ENCODE data around the gene TBCK. TPM values are rescaled to one million over a fixed set of nuclear protein-coding genes. Genes with fewer than 3 reads are reported as not detected.
A peak's percentile ranks its signal among the peaks of the same experiment; 100 is the strongest.

Gene TBCK
- 13.7 TPM for polyA plus RNA-seq (2012; ENCODE audit: missing spikeins)

DNA sequence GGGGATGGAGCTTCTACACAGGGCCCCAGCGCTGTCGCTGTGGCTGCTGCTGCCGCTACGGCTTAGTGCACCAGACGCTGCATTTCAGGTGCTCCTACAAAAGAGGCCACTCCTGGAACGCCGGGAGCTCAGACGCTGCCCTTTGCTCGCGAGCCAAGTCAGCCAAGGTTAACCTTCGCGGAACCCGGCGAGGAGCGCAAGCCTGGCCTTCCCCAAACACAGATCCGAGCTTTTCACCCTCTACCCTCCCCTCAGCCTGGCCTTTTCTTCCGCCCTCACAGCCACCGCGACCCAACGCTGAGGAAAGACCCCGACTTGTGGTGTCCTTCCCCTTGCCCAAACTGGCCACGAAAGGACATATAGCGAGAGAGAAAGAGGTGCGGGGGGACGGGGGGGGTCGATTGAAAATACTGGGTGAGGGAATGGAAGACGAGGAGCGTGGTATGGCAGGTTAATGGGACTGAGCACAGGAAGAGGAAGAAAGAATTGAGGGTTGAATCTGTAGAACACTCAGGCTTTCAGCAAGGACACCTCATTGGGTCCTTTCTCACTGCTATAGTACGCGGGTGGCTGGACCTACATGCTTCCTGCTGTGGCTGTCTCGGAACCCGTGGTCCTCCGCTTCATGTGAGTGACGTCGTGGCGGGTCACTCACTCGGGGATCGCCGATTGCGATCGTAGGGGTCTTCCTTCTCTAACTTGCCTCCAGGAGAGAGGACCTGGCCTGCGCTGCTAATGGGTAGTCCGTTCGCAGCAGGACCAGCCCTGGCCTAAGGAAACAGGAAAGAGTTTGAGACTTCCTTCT, at the start of gene TBCK, which contains the start of gene AIMP1:
Gene TBCK (minus strand): TSS at position 242 of the 805 bp plus-strand sequence. CDS start 7,249 bp downstream, outside the sequence.
Gene AIMP1 (plus strand): TSS at position 583 of the 805 bp plus-strand sequence. CDS start 8,460 bp downstream, outside the sequence.
- TF ChIP-seq TAF1 (IDR thresholded peaks at IDR 0.05; ENCODE audit: borderline replicate concordance, low read depth, low read length): peak; percentile 71
- peak; percentile 95 for TF ChIP-seq POLR2AphosphoS5 (IDR thresholded peaks at IDR 0.05; ENCODE audit: low read depth, low read length)
- peak; percentile 92 for TF ChIP-seq POLR2A (IDR thresholded peaks at IDR 0.05; ENCODE audit: low read depth, low read length)
- DNase-seq (ENCODE audit: insufficient read length): peak; percentile 37
- peak; percentile 99 for FAIRE-seq

DNA sequence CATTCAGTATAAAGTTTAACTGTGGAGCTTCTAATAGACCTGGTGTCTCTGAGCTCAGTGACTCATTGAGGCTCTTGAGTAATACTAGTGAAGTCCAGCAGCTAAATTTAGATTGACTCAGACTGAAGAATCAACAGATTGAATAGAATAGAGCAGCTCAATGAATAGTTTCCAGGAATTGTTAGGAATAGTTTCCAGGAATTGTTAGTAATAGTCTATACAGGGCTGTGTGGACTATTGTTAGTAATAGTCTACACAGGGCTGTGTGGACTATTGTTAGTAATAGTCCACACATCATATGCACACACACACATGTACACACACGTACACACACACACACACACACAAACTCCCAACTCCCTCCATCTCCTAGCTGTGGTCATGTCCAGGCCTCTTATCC, 49.6 kb upstream of the TBCK start:
- no peak for DNase-seq (ENCODE audit: insufficient read length)
- TF ChIP-seq TAF1 (IDR thresholded peaks at IDR 0.05; ENCODE audit: borderline replicate concordance, low read depth, low read length) (no peak), POLR2A (IDR thresholded peaks at IDR 0.05; ENCODE audit: low read depth, low read length) (no peak), POLR2AphosphoS5 (IDR thresholded peaks at IDR 0.05; ENCODE audit: low read depth, low read length) (no peak)

DNA sequence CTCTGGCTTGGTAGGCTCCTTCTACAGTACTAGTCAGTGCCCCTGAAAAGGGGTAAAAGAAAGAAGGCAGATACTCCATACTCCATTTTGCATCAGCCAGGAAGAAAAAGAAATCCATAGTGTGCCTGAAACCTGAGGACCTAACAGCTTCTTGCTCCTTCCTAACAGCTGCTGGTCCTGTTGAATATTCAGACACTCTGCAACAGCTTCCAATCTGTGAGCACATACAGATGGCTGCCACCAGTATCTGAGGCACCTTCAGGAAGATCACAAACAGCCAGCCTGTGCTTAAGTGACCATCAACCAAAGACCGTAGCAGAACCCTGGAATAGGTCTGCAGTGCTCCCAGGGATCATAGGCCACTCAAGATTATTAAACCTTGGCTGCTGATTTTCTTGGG, 48.3 kb upstream of the TBCK start:
- TF ChIP-seq TAF1 (IDR thresholded peaks at IDR 0.05; ENCODE audit: borderline replicate concordance, low read depth, low read length) (no peak), POLR2AphosphoS5 (IDR thresholded peaks at IDR 0.05; ENCODE audit: low read depth, low read length) (no peak), POLR2A (IDR thresholded peaks at IDR 0.05; ENCODE audit: low read depth, low read length) (no peak)
- no peak for FAIRE-seq
- DNase-seq (ENCODE audit: insufficient read length): no peak

More for the DNA sequence above, 49.6 kb upstream of the TBCK start:
- no peak for FAIRE-seq

DNA sequence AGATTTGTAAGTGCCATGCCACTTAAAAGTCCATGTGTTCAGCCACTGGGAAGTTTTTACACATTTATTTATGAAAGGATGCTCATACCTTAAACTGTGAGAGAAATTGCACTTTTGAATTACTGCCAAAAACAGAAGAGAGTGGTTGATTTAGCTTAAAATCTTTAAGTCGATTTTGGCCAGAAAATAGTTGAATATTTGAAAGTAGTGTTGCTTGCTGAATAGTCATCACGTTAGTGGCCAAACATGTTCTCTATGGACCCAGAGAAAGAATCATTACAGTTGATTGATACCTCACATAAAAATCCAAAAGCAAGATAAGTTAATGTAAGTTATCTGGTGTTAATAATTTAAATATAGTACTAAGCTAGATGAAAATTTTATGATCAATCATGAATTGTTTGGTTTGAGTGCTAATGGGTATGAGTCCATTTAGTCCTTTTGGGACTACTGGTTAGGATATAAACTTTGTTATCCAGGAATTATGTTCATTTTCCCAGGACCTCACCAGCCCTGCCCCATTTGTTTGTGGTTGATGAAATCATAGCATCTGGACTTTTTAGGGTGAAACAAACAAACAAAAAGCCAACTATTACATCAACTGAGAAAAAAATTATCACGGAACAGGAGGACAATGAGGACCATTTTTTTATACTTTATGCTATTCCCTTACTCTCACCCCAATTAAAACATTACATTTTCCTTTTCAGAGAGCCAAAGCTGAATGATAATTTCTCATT, 46.2 kb upstream of the TBCK start:
- no peak for TF ChIP-seq POLR2AphosphoS5 (IDR thresholded peaks at IDR 0.05; ENCODE audit: low read depth, low read length)
- TF ChIP-seq POLR2A (IDR thresholded peaks at IDR 0.05; ENCODE audit: low read depth, low read length): no peak
- no peak for TF ChIP-seq TAF1 (IDR thresholded peaks at IDR 0.05; ENCODE audit: borderline replicate concordance, low read depth, low read length)
- DNase-seq (ENCODE audit: insufficient read length) (no peak), FAIRE-seq (no peak)

DNA sequence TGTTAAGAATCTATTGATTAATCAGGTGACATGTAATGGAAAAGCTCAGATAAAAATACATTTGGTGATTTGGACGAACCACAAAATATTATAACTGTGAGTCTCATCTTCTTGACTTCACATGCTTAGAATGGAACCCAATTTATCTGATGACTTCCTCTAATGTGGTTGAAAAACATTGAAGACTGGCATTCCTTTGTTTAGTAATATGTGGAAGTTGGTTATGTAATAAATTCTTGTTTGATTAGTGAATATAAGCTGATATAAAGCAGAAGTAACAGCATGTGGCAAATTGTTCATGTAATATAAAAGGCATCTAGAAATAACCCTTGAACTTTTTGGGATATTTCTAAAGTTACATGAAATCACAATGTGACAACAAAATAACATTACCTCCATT, 42.9 kb upstream of the TBCK start:
- DNase-seq (ENCODE audit: insufficient read length): no peak
- TF ChIP-seq POLR2AphosphoS5 (IDR thresholded peaks at IDR 0.05; ENCODE audit: low read depth, low read length) (no peak), POLR2A (IDR thresholded peaks at IDR 0.05; ENCODE audit: low read depth, low read length) (no peak), TAF1 (IDR thresholded peaks at IDR 0.05; ENCODE audit: borderline replicate concordance, low read depth, low read length) (no peak)
- FAIRE-seq: no peak

DNA sequence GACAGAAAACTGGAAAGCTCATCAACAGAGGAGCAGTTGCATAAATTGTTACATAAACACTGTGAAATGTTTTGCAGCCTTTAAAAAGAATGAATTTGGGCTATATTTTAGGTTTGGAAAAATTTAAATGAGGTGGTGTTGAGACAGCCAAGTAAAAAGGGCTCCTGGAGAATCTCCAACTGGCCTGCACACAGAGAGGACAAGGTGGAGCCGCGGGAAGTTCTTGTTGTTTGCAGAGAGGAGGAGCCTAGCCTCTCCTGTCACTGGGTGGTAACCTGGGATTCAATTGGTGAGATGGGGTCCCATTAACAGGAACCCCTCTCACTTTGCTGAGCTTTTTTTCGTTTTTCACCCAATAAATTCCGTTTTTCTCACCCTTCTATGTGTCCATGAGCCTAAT, 39.2 kb upstream of the TBCK start:
- TF ChIP-seq TAF1 (IDR thresholded peaks at IDR 0.05; ENCODE audit: borderline replicate concordance, low read depth, low read length) (no peak), POLR2A (IDR thresholded peaks at IDR 0.05; ENCODE audit: low read depth, low read length) (no peak), POLR2AphosphoS5 (IDR thresholded peaks at IDR 0.05; ENCODE audit: low read depth, low read length) (no peak)
- FAIRE-seq: no peak
- DNase-seq (ENCODE audit: insufficient read length): no peak

DNA sequence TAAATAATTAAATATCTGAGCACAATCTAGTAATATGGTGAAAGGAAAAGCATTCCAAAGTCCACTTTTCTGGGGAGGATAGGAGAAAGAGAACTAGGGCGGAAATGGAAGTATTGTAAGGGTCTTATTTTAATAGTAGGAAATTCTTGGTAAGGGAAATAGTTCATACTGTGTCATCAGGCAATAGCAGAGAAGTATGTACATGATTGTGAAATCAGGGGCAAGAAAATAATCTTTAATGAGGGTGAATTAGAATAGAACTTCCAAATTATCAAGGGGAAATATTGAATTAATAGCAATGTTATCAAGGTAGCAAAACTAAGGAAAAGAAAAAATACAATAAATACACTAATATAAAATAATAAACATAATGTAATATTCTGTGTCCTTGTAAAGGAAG, 37.8 kb upstream of the TBCK start:
- no peak for TF ChIP-seq POLR2A (IDR thresholded peaks at IDR 0.05; ENCODE audit: low read depth, low read length)
- TF ChIP-seq POLR2AphosphoS5 (IDR thresholded peaks at IDR 0.05; ENCODE audit: low read depth, low read length): no peak
- no peak for TF ChIP-seq TAF1 (IDR thresholded peaks at IDR 0.05; ENCODE audit: borderline replicate concordance, low read depth, low read length)
- no peak for FAIRE-seq
- no peak for DNase-seq (ENCODE audit: insufficient read length)

DNA sequence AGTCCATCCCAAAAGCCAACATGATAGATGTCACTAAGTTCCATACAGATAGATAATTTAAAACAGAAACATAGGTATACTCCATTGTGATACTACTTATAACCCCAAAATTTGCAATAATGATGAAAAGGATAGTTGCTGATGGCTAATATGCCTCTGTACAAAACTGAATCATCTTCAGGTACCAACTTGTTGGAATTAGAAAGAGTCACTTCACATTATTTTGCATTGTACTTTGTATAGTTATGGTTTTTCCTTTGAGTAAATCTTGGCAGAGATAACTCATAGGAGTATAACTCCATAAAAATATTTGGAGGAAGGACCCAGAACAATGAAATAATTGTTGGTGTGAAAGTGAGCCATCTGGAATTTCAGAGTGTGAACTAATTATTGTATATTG, 35.0 kb upstream of the TBCK start:
- FAIRE-seq: no peak
- TF ChIP-seq POLR2A (IDR thresholded peaks at IDR 0.05; ENCODE audit: low read depth, low read length) (no peak), POLR2AphosphoS5 (IDR thresholded peaks at IDR 0.05; ENCODE audit: low read depth, low read length) (no peak), TAF1 (IDR thresholded peaks at IDR 0.05; ENCODE audit: borderline replicate concordance, low read depth, low read length) (no peak)

DNA sequence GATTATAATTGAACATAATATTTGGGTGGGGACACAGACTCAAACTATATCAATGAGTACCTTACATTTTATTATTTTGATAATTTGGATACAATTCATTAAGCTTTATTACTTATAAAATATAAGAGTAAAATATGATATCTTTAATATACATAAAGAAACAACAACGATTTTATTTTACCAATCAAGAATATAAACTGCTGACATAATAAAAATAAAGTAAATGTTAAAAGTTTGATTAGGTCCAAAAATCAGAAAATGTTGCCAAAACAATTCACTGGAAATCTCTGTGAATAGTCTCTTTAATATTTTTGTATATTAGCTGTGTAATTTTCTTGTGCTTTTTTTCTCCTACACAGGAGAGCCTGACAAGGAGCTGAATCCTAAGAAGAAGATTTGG, 31.2 kb upstream of the TBCK start:
- TF ChIP-seq POLR2AphosphoS5 (IDR thresholded peaks at IDR 0.05; ENCODE audit: low read depth, low read length): no peak
- TF ChIP-seq POLR2A (IDR thresholded peaks at IDR 0.05; ENCODE audit: low read depth, low read length): no peak
- TF ChIP-seq TAF1 (IDR thresholded peaks at IDR 0.05; ENCODE audit: borderline replicate concordance, low read depth, low read length): no peak
- DNase-seq (ENCODE audit: insufficient read length) (no peak), FAIRE-seq (no peak)

More for the DNA sequence above, 35.0 kb upstream of the TBCK start:
- no peak for DNase-seq (ENCODE audit: insufficient read length)

DNA sequence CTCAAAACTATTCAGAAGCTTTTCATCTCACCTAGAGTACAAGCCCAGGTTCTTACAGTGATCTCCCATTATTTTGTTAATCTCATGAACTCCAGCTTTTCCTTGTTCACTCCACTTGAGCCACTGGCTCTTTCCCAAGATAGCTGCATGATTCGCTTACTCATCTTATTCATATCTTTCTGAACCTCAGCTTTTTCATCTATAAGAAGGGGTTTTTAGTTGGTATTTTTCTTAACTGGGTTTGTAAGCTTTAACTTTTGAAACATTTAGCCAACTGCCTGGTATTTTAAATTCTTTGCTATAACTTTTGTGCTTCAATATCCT, 28.6 kb upstream of the TBCK start:
- DNase-seq (ENCODE audit: insufficient read length) (no peak), FAIRE-seq (no peak)
- TF ChIP-seq TAF1 (IDR thresholded peaks at IDR 0.05; ENCODE audit: borderline replicate concordance, low read depth, low read length): no peak
- no peak for TF ChIP-seq POLR2A (IDR thresholded peaks at IDR 0.05; ENCODE audit: low read depth, low read length)
- no peak for TF ChIP-seq POLR2AphosphoS5 (IDR thresholded peaks at IDR 0.05; ENCODE audit: low read depth, low read length)

DNA sequence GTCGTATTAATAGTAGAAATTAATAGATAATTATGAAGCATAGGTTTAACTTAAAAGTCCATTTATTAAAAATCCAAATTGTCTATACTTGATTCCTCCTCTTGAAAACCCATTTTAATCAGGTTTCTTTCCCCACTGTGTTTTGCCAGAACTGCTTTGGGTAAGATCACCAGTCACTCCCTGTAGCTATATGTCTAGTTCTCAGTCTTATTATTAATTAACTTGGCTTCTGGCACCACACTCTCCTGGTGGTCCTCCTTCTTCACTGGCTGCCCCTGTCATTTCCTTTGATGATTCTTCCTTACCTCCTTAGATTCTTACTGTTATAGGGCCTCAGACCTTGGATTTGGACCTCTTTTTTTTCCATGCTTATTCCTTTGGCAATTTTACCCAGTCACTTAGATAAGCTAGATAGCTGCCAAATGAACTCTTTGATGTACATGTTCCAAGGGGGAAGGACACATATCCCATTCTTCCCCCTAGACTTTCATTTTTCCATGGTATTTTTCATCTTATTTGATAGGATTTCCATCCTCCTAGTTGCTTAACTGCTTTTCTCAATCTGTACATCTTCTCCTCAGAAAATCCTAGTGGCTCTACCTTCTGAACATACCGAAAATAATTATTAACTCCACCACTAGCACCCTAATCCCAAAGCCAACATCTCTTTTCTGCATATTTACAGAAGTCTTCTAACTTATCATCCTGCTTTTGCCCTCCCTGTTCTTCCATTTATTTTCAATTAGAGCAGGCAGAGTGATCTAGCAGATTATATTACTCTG, 28.0 kb upstream of the TBCK start:
- DNase-seq (ENCODE audit: insufficient read length) (no peak), FAIRE-seq (no peak)
- TF ChIP-seq POLR2A (IDR thresholded peaks at IDR 0.05; ENCODE audit: low read depth, low read length): no peak
- TF ChIP-seq TAF1 (IDR thresholded peaks at IDR 0.05; ENCODE audit: borderline replicate concordance, low read depth, low read length): no peak
- no peak for TF ChIP-seq POLR2AphosphoS5 (IDR thresholded peaks at IDR 0.05; ENCODE audit: low read depth, low read length)
